Endothelial cell of umbilical vein (primary cell): ENCODE measurements around the gene ARL6IP4.

Experiments
- EZH2 ChIP-seq: IDR thresholded peaks from 2 replicates; pipeline ENCODE4 v1.6.1; 2012; ENCODE audit warnings: borderline replicate concordance, low read depth, mild to moderate bottlenecking, moderate library complexity, low read length, inconsistent platforms; ENCODE audit not compliant: severe bottlenecking
- GATA2 ChIP-seq: IDR thresholded peaks from 2 replicates; pipeline ENCODE4 v1.7.0; 2011; ENCODE audit warnings: low read depth, mild to moderate bottlenecking, moderate library complexity, mixed read lengths, low read length; ENCODE audit not compliant: insufficient read length, insufficient read depth
- POLR2A ChIP-seq: IDR thresholded peaks from 2 replicates; pipeline ENCODE4 v1.6.1; 2012; ENCODE audit warnings: low read depth, mild to moderate bottlenecking, control low read depth, low read length
- TF ChIP-seq, protein P1 (sequence below), 2 donors: IDR thresholded peaks; 1 replicate in 1 of 2; 2 replicates in 1 of 2; pipeline ENCODE4 v1.5.1; 2011; ENCODE audit warnings: low read length in 2 of 2, mild to moderate bottlenecking in 2 of 2, moderate library complexity in 2 of 2, control low read depth in 1 of 2, inconsistent platforms in 1 of 2, low read depth in 1 of 2; ENCODE audit not compliant: insufficient read depth in 1 of 2; ENCODE audit errors: extremely low read depth in 1 of 2

- TF ChIP-seq, protein P1, sequence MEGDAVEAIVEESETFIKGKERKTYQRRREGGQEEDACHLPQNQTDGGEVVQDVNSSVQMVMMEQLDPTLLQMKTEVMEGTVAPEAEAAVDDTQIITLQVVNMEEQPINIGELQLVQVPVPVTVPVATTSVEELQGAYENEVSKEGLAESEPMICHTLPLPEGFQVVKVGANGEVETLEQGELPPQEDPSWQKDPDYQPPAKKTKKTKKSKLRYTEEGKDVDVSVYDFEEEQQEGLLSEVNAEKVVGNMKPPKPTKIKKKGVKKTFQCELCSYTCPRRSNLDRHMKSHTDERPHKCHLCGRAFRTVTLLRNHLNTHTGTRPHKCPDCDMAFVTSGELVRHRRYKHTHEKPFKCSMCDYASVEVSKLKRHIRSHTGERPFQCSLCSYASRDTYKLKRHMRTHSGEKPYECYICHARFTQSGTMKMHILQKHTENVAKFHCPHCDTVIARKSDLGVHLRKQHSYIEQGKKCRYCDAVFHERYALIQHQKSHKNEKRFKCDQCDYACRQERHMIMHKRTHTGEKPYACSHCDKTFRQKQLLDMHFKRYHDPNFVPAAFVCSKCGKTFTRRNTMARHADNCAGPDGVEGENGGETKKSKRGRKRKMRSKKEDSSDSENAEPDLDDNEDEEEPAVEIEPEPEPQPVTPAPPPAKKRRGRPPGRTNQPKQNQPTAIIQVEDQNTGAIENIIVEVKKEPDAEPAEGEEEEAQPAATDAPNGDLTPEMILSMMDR (IDR thresholded peaks at IDR 0.05; ENCODE audit: extremely low read depth in 1 of 2, insufficient read depth in 1 of 2, low read depth in 1 of 2, low read length in 2 of 2) = no peak
- TF ChIP-seq POLR2A (no peak), GATA2 (no peak), EZH2 (no peak)
These were observed 18.8 kb upstream of the ARL6IP4 start for GRCh38 chr12:122961531-122962329.
